MCF 10A (cell line): Measurements from ENCODE around the gene SPOCD1. TPM values are rescaled to one million over a fixed set of nuclear protein-coding genes. Genes with fewer than 3 reads are reported as not detected.

Source experiments
- BruUV-seq: library from RNA; stranded (reverse); fragments of 400-500 nt; replicated peaks from 2 replicates; lab custom pipeline; 2021; lab: Mats Ljungman, UMichigan
- CTCF ChIA-PET: fragments of 300-600 bp; sonication (Branson Sonifier 250); formaldehyde crosslinking; extraction: SDS; loops from one replicate; lab custom pipeline; 2021; ENCODE audit warnings: antibody characterized with exemption, inconsistent platforms; lab: Yijun Ruan, JAX
- POLR2A ChIA-PET: fragments of 300-600, 350-650 bp; sonication (Branson Sonifier 250); formaldehyde crosslinking; extraction: SDS; loops from one replicate; lab custom pipeline; 2020; ENCODE audit warnings: antibody characterized with exemption, inconsistent platforms; lab: Yijun Ruan, JAX
- DNase-seq: peaks from one replicate; pipeline ENCODE4 v3.0.0-alpha.2; 2018; ENCODE audit not compliant: unreplicated experiment
- H3K27ac Mint-ChIP-seq: one replicate; pipeline ENCODE4 v1.8.0; 2022; ENCODE audit warnings: mild to moderate bottlenecking, low read depth, mixed read lengths; ENCODE audit not compliant: unreplicated experiment
- H3K27me3 Mint-ChIP-seq: one replicate; pipeline ENCODE4 v1.8.0; 2022; ENCODE audit warnings: mixed read lengths; ENCODE audit not compliant: insufficient read depth, unreplicated experiment
- H3K36me3 Mint-ChIP-seq: one replicate; pipeline ENCODE4 v1.8.0; 2022; ENCODE audit warnings: mild to moderate bottlenecking, moderate library complexity, mixed read lengths; ENCODE audit not compliant: insufficient read depth, unreplicated experiment
- H3K4me1 Mint-ChIP-seq: one replicate; pipeline ENCODE4 v1.8.0; 2022; ENCODE audit warnings: mixed read lengths; ENCODE audit not compliant: insufficient read depth, unreplicated experiment
- H3K4me3 Mint-ChIP-seq: one replicate; pipeline ENCODE4 v1.8.0; 2022; ENCODE audit warnings: mild to moderate bottlenecking, moderate library complexity, mixed read lengths; ENCODE audit not compliant: unreplicated experiment
- H3K9me3 Mint-ChIP-seq: one replicate; pipeline ENCODE4 v1.8.0; 2022; ENCODE audit warnings: mixed read lengths; ENCODE audit not compliant: unreplicated experiment
- intact Hi-C: fragments of 100-400 bp; cut with micrococcal nuclease; formaldehyde crosslinking; loops from 2 replicates; pipeline ENCODE4 v1.14.1; 2022
- total RNA-seq: library from RNA; stranded (reverse); gene quantifications from 2 replicates; pipeline ENCODE4 v1.2.3, GENCODE V29; 2022
- TF ChIP-seq, protein P1 (sequence below): fragments of 200-600 bp; IDR thresholded peaks from one replicate; pipeline ENCODE4 v1.8.0; 2022; ENCODE audit warnings: antibody characterized with exemption, mild to moderate bottlenecking; ENCODE audit not compliant: unreplicated experiment

SPOCD1 gene
- total RNA-seq, 1 experiment from 2014 or later = 0.47 TPM

DNA sequence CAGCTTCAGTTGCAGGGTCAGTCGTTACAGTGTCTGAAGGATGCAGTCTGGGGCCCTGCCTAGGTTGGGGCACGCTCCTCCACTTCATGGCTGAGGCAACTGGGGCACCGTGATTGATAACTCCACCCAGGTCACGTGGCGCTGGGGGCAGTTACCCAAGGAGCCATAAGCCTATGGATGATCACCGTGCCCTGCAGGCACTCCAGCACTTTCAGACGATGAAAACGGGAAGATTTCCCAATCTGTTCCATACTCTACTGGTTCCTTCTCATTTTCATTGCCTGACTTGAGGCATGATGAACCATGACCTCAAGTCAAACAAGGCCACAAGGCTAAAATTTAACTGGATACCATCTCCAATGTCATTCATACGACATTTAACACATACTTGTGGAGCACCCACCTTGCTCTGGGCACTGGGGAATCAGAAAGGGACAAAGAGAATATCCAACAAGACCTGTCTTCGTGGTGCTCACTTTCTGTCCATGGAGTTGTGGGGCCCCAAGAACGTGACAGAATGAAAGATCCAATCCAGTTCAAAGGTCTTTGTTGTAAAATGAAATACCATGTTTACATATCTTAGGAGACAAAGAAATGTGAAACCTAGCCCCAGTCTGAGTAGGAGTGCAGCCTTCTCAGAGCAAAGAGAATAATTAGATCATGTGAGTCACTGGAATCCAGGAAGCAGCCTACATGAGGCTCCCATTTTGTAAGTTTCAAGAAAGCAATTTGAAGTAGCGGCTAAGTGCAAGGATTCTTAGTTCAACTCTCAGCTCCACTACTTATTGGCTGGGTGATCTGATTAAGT lies 39.4 kb upstream of the SPOCD1 start:
- no peak overlapping the region for H3K4me3 Mint-ChIP-seq
- H3K27ac Mint-ChIP-seq = no peak overlapping the region
- intact Hi-C loops = no loop called here
- H3K9me3 Mint-ChIP-seq = no peaks in the 10 kb centered on the region
- H3K36me3 Mint-ChIP-seq = no peaks in the 10 kb centered on the region
- no peaks in the 10 kb centered on the region for H3K27me3 Mint-ChIP-seq
- CTCF ChIA-PET = no interaction called here
- BruUV-seq = no TSS peak
- no peaks in the 10 kb centered on the region for H3K4me1 Mint-ChIP-seq
- TF ChIP-seq, protein P1, sequence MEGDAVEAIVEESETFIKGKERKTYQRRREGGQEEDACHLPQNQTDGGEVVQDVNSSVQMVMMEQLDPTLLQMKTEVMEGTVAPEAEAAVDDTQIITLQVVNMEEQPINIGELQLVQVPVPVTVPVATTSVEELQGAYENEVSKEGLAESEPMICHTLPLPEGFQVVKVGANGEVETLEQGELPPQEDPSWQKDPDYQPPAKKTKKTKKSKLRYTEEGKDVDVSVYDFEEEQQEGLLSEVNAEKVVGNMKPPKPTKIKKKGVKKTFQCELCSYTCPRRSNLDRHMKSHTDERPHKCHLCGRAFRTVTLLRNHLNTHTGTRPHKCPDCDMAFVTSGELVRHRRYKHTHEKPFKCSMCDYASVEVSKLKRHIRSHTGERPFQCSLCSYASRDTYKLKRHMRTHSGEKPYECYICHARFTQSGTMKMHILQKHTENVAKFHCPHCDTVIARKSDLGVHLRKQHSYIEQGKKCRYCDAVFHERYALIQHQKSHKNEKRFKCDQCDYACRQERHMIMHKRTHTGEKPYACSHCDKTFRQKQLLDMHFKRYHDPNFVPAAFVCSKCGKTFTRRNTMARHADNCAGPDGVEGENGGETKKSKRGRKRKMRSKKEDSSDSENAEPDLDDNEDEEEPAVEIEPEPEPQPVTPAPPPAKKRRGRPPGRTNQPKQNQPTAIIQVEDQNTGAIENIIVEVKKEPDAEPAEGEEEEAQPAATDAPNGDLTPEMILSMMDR = no peak
- peak; percentile 13 for DNase-seq
- POLR2A ChIA-PET = no interaction called here

DNA sequence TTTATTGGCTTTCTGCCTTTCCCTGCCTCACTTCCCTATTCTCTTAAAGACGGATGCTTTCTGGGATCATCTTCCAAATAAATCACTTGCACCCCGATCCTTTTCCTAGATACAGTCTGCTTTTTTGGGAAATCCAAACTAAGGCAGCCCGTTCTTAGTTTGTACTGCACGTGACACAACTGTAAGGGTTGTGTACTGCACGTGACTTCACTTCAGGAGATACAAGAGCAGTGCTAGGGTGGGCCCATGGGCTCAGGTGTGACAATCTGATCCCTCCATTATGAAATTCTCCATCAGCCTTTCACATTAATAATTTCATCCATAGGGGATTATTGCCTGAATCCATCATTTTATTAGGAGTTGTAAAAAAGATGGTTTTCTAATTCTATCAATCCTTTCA lies 33.8 kb upstream of the SPOCD1 start:
- CTCF ChIA-PET = interaction anchor here (0.6 kb wide), 1 partner anchor 42 kb away, joined by 3 read pairs; no protein-coding TSS in a partner anchor
- TF ChIP-seq, protein P1 = no peak
- no peak overlapping the region for H3K4me3 Mint-ChIP-seq
- POLR2A ChIA-PET = interaction anchor here (0.6 kb wide), 1 partner anchor 56 kb away, joined by 3 read pairs; no protein-coding TSS in a partner anchor
- no peaks in the 10 kb centered on the region for H3K27me3 Mint-ChIP-seq
- intact Hi-C loops = no loop called here
- H3K4me1 Mint-ChIP-seq = no peaks in the 10 kb centered on the region
- no peaks in the 10 kb centered on the region for H3K36me3 Mint-ChIP-seq
- no TSS peak for BruUV-seq
- H3K9me3 Mint-ChIP-seq = no peaks in the 10 kb centered on the region
- DNase-seq = no peak
- no peak overlapping the region for H3K27ac Mint-ChIP-seq

DNA sequence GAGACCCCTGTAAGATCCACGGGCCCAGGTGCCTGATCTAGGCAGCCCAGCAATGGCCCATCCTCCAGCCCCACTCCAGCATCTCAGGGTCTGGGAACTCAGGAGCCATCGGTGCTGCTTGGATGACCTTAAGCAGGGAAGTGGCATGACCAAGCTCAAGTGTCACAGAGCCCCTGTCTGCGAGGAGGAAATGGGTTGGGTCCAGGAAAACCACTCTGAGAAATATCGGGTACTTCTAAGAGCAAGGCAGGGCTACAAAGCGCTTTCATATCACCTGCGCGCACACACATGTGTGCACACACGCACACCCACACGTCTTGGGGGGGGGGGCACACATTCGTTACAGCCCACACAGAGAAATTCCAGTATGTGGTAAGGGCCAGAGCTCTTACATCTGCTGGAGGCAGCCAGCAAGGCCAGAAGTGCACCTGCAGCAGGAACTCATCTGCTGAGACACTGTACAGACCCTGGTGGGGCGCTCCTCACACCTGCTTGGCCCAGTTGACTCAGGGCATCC lies 32.6 kb upstream of the SPOCD1 start:
- Mint-ChIP-seq H3K9me3 (no peaks in the 10 kb centered on the region), H3K27me3 (no peaks in the 10 kb centered on the region), H3K4me3 (no peak overlapping the region), H3K27ac (no peak overlapping the region), H3K4me1 (peaks cover 3% of the 10 kb centered on the region), H3K36me3 (no peaks in the 10 kb centered on the region)
- BruUV-seq = no TSS peak
- CTCF ChIA-PET = no interaction called here
- no peak for DNase-seq
- intact Hi-C loops = no loop called here
- POLR2A ChIA-PET = no interaction called here
- TF ChIP-seq, protein P1 = no peak

DNA sequence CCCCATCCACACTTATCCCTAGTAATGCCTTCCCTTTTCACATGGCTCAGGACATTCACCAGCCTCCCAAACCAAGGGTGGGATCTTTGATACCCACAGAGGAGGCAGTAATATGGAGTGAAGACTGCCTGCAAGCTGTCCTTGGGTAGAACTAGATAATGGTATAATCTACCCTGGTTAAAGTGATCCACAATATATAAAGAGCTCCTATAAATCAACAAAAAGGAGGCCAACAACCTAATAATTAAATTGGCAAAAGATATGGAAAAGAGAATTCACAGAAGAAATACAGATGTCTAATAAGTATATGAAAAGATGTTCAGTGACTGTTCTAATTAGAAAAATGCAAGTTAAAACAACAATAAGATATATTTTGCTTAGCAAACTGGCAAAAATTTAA lies 30.7 kb upstream of the SPOCD1 start:
- Mint-ChIP-seq H3K27me3 (no peaks in the 10 kb centered on the region), H3K4me1 (peaks cover 13% of the 10 kb centered on the region), H3K27ac (no peak overlapping the region), H3K4me3 (no peak overlapping the region), H3K9me3 (no peaks in the 10 kb centered on the region), H3K36me3 (no peaks in the 10 kb centered on the region)
- ChIA-PET CTCF (no interaction called here), POLR2A (interaction anchor here (0.9 kb wide), 1 partner anchor 9 kb away, joined by 3 read pairs; no protein-coding TSS in a partner anchor)
- no peak for DNase-seq
- TF ChIP-seq, protein P1 = no peak
- intact Hi-C loops = no loop called here
- BruUV-seq = no TSS peak
